Measurements from ENCODE around the gene TFAP2D.

TFAP2D gene

GRCh38 chr6:50742161-50742560 is 28.8 kb downstream of the TFAP2D start:
- Histone ChIP-seq H3K4me3 (no peak overlapping the region), H3K4me2 (no peak overlapping the region), H4K20me1 (no peaks in the 10 kb centered on the region), H3K9ac (no peak overlapping the region), H3K27ac (no peak overlapping the region), H3K36me3 (no peaks in the 10 kb centered on the region), H3K4me1 (no peaks in the 10 kb centered on the region), H3K27me3 (no peaks in the 10 kb centered on the region), H3K9me3 (replicated peaks in 1 of 11) (no peaks in the 10 kb centered on the region)
- TF ChIP-seq Cebpa-rat (IDR thresholded peaks at IDR 0.05), result no peak

GRCh38 chr6:50744976-50745375 is 31.6 kb downstream of the TFAP2D start:
- H3K9me3 ChIP-seq (replicated peaks in 1 of 11), result no peaks in the 10 kb centered on the region
- no peak overlapping the region for H3K4me3 ChIP-seq
- no peaks in the 10 kb centered on the region for H4K20me1 ChIP-seq
- no peaks in the 10 kb centered on the region for H3K27me3 ChIP-seq
- H3K27ac ChIP-seq, result no peak overlapping the region
- no peaks in the 10 kb centered on the region for H3K4me1 ChIP-seq
- no peak overlapping the region for H3K9ac ChIP-seq
- no peak for TF ChIP-seq Cebpa-rat (IDR thresholded peaks at IDR 0.05)
- no peak overlapping the region for H3K4me2 ChIP-seq
- H3K36me3 ChIP-seq, result no peaks in the 10 kb centered on the region

GRCh38 chr6:50762798-50763197 is 49.5 kb downstream of the TFAP2D start:
- Histone ChIP-seq H3K9me3 (replicated peaks in 1 of 11) (peaks cover 0 to 6% (median 0%) of the 10 kb centered on the region in 11 experiments; a peak in 2 of 22 replicates), H3K4me1 (no peaks in the 10 kb centered on the region), H4K20me1 (no peaks in the 10 kb centered on the region), H3K4me2 (no peak overlapping the region), H3K4me3 (no peak overlapping the region), H3K27me3 (no peaks in the 10 kb centered on the region), H3K27ac (no peak overlapping the region), H3K9ac (no peak overlapping the region), H3K36me3 (no peaks in the 10 kb centered on the region)
- TF ChIP-seq Cebpa-rat (IDR thresholded peaks at IDR 0.05), result peak in 2 of 11 experiments; percentile 26 to 45; a peak in 1 of 22 replicates

GRCh38 chr6:50778696-50779095 is 65.4 kb downstream of the TFAP2D start:
- Histone ChIP-seq H3K9me3 (replicated peaks in 1 of 11) (no peaks in the 10 kb centered on the region), H3K27me3 (no peaks in the 10 kb centered on the region)
- TF ChIP-seq Cebpa-rat (IDR thresholded peaks at IDR 0.05), result no peak

GRCh38 chr6:50780382-50780781 is 67.1 kb downstream of the TFAP2D start:
- Histone ChIP-seq H3K4me2 (no peak overlapping the region), H3K9me3 (replicated peaks in 1 of 11) (no peaks in the 10 kb centered on the region), H3K4me3 (no peak overlapping the region), H4K20me1 (no peaks in the 10 kb centered on the region), H3K27ac (no peak overlapping the region), H3K9ac (no peak overlapping the region), H3K27me3 (no peaks in the 10 kb centered on the region), H3K36me3 (no peaks in the 10 kb centered on the region), H3K4me1 (0 out of 20 replicates have a peak, but pooled peaks cover 0 to 3% (median 0%) of the 10 kb centered on the region in 10 experiments)
- no peak for TF ChIP-seq Cebpa-rat (IDR thresholded peaks at IDR 0.05)

More at GRCh38 chr6:50778696-50779095, 65.4 kb downstream of the TFAP2D start:
- Histone ChIP-seq H4K20me1 (no peaks in the 10 kb centered on the region), H3K4me1 (0 out of 20 replicates have a peak, but pooled peaks cover 0 to 3% (median 0%) of the 10 kb centered on the region in 10 experiments), H3K9ac (no peak overlapping the region), H3K36me3 (no peaks in the 10 kb centered on the region), H3K4me2 (no peak overlapping the region), H3K4me3 (no peak overlapping the region), H3K27ac (no peak overlapping the region)

DNA sequence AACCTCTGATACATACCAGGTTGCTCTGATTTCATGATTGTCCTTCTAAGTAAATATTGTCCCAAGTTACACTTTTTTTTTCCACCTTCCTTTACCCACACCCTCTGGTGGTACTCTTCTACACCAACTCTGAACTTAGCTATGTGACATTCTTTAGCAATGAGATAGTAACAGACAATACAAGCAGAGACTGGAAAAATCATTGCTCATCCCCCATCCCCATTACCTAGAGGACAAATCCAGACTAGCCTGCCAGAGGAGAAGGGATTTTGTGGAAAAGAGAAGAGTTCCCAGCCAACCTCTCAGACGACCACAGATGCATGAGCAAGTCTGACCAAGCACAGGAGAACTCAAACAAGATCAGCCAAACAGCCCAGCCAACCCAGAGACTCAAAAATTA is 72.6 kb downstream of the TFAP2D start:
- no peak overlapping the region for H3K27ac ChIP-seq
- no peaks in the 10 kb centered on the region for H4K20me1 ChIP-seq
- no peak overlapping the region for H3K4me3 ChIP-seq
- no peaks in the 10 kb centered on the region for H3K27me3 ChIP-seq
- no peak for TF ChIP-seq Cebpa-rat (IDR thresholded peaks at IDR 0.05)
- H3K9ac ChIP-seq, result no peak overlapping the region
- H3K4me2 ChIP-seq, result no peak overlapping the region
- H3K9me3 ChIP-seq (replicated peaks in 1 of 11), result no peaks in the 10 kb centered on the region
- H3K36me3 ChIP-seq, result no peaks in the 10 kb centered on the region
- no peaks in the 10 kb centered on the region for H3K4me1 ChIP-seq

DNA sequence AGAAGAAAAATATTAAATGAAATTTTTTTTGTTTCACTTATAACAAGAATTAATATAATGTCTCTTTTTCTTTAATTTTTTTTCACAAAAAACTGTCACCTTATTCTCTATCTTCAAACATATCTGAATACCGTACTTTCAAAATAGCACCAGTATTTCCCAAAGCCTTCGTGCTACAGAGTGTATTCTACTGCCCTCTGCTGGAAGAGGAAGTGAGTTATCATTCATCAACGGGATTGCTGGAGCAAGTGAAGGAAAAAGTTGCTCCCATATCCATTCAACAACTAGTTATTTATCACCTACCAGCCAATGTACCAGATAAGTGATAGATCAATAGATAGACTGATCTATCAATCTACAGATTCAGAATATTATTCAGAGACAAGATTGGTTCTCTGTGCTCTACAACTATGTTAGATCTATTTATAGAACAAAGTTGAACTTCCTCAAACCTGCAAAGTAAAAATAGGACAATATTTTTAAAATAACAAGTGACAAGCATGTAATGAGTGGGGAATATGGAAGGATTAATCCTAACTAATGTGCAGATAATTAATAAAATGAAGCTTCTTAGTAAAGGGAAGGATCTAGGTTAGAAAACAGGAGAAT is 78.7 kb downstream of the TFAP2D start:
- no peaks in the 10 kb centered on the region for H3K36me3 ChIP-seq

DNA sequence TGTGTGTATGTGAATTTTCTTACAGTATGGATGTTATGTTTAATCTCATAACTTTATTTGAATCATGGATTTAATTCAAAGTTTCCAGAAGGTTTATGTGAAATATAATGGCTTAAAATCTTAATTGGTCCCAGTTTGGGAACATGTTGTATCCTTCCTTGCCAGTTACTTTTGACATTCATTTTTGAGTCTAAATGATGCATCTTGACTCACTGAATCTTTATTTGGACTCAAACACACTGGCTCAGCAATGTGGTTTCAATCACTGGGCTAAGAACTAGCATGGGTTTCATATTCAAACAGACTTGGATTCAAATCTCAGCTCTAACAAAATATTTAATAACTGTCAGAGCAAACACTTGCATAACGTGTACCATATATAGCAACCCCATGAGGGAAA is 79.4 kb downstream of the TFAP2D start:
- Histone ChIP-seq H3K27me3 (no peaks in the 10 kb centered on the region), H3K4me2 (no peak overlapping the region), H3K9me3 (replicated peaks in 1 of 11) (no peaks in the 10 kb centered on the region), H3K36me3 (no peaks in the 10 kb centered on the region), H3K4me1 (peaks cover 0 to 5% (median 0%) of the 10 kb centered on the region in 10 experiments; a peak in 2 of 20 replicates), H3K9ac (no peak overlapping the region), H3K4me3 (no peak overlapping the region), H4K20me1 (no peaks in the 10 kb centered on the region), H3K27ac (no peak overlapping the region)
- TF ChIP-seq Cebpa-rat (IDR thresholded peaks at IDR 0.05), result no peak

More for the DNA sequence above, 78.7 kb downstream of the TFAP2D start:
- H3K4me2 ChIP-seq, result no peak overlapping the region
- TF ChIP-seq Cebpa-rat (IDR thresholded peaks at IDR 0.05), result no peak
- no peaks in the 10 kb centered on the region for H4K20me1 ChIP-seq
- H3K27ac ChIP-seq, result no peak overlapping the region
- no peak overlapping the region for H3K9ac ChIP-seq
- no peaks in the 10 kb centered on the region for H3K27me3 ChIP-seq
- H3K4me1 ChIP-seq, result peaks cover 0 to 5% (median 0%) of the 10 kb centered on the region in 10 experiments; a peak in 2 of 20 replicates
- H3K9me3 ChIP-seq (replicated peaks in 1 of 11), result no peaks in the 10 kb centered on the region
- H3K4me3 ChIP-seq, result no peak overlapping the region

- no peak for TF ChIP-seq Cebpa-rat (IDR thresholded peaks at IDR 0.05)
- no peak overlapping the region for H3K4me2 ChIP-seq
- no peaks in the 10 kb centered on the region for H4K20me1 ChIP-seq
- H3K4me1 ChIP-seq, result peaks cover 0 to 5% (median 0%) of the 10 kb centered on the region in 10 experiments; a peak in 2 of 20 replicates
- H3K36me3 ChIP-seq, result no peaks in the 10 kb centered on the region
- no peaks in the 10 kb centered on the region for H3K9me3 ChIP-seq (replicated peaks in 1 of 11)
- no peak overlapping the region for H3K27ac ChIP-seq
- H3K4me3 ChIP-seq, result no peak overlapping the region
- H3K27me3 ChIP-seq, result no peaks in the 10 kb centered on the region
- no peak overlapping the region for H3K9ac ChIP-seq
Measured at GRCh38 chr6:50795574-50795973, 82.2 kb downstream of the TFAP2D start.

GRCh38 chr6:50804283-50804682 is 91.0 kb downstream of the TFAP2D start:
- Histone ChIP-seq H3K9me3 (replicated peaks in 1 of 11) (peaks cover 0 to 11% (median 0%) of the 10 kb centered on the region in 11 experiments; a peak in 3 of 22 replicates), H4K20me1 (no peaks in the 10 kb centered on the region), H3K4me2 (no peak overlapping the region), H3K27ac (no peak overlapping the region), H3K27me3 (no peaks in the 10 kb centered on the region), H3K4me1 (no peaks in the 10 kb centered on the region), H3K9ac (no peak overlapping the region), H3K36me3 (no peaks in the 10 kb centered on the region), H3K4me3 (no peak overlapping the region)
- no peak for TF ChIP-seq Cebpa-rat (IDR thresholded peaks at IDR 0.05)
